Lower leg skin (tissue), 3 donors: ENCODE measurements around the gene GRK3.

ENCODE experiments used
- POLR2A ChIP-seq, 2 donors: fragments of 450-650 bp; IDR thresholded peaks; one replicate each; pipeline ENCODE4 v1.6.1; 2016 to 2017; ENCODE audit warnings: antibody characterized with exemption in 2 of 2, mild to moderate bottlenecking in 1 of 2, moderate library complexity in 1 of 2
- TF ChIP-seq, protein P1 (sequence below), 3 donors: fragments of 450-650 bp; IDR thresholded peaks; one replicate each; pipeline ENCODE4 v1.5.1; 2016; ENCODE audit warnings: antibody characterized with exemption in 3 of 3, mild to moderate bottlenecking in 3 of 3, moderate library complexity in 2 of 3

DNA sequence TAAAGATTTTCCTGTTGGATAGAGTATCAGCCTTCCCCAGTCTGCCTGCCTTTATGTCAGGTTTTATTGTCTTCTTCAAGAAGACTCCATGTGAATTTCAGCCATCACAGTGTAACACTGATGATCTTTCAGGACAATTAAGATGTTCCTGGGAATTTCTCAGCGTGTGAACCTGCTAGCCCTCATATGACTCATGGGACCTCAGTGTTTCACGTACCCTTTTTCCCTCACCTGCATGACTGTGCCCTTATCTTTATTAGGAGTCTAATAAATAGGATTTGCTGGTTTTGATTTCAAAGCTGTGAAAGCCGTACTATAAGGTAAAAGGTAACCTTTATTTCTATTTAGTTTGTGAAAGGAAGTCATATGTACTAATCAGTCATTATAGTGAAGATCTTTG, 95.9 kb downstream of the GRK3 start:
- TF ChIP-seq, protein P1, sequence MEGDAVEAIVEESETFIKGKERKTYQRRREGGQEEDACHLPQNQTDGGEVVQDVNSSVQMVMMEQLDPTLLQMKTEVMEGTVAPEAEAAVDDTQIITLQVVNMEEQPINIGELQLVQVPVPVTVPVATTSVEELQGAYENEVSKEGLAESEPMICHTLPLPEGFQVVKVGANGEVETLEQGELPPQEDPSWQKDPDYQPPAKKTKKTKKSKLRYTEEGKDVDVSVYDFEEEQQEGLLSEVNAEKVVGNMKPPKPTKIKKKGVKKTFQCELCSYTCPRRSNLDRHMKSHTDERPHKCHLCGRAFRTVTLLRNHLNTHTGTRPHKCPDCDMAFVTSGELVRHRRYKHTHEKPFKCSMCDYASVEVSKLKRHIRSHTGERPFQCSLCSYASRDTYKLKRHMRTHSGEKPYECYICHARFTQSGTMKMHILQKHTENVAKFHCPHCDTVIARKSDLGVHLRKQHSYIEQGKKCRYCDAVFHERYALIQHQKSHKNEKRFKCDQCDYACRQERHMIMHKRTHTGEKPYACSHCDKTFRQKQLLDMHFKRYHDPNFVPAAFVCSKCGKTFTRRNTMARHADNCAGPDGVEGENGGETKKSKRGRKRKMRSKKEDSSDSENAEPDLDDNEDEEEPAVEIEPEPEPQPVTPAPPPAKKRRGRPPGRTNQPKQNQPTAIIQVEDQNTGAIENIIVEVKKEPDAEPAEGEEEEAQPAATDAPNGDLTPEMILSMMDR (IDR thresholded peaks at IDR 0.05): no peak
- TF ChIP-seq POLR2A (IDR thresholded peaks at IDR 0.05): no peak
